ENCODE data around the gene GAD1.

GAD1 gene

DNA sequence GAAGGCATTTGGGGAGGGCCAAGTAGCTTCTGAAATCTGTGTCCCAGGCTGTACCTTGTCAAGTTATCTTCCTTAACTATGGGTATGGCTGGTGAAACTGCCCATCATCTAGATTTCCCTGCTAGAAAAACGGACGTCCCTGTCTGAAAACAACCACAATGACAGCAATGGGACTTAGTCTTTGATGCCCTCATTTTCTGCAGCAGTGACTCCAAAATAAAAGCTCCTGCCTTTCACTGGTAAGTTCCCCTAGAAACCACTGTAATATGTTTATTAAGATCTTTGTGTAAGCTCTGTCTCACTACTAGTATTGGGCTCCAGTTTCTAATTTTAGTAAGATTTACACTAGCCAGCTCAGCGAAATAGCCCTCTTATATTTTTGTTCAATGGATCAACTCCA is 65.2 kb downstream of the GAD1 start:
- Histone ChIP-seq H3K4me3 (ENCODE audit: insufficient read length, low read depth) (no peak overlapping the region), H3K36me3 (ENCODE audit: insufficient read depth, insufficient read length, low read length) (no peaks in the 10 kb centered on the region), H3K4me1 (ENCODE audit: insufficient read depth, insufficient read length) (no peaks in the 10 kb centered on the region), H3K9me3 (ENCODE audit: insufficient read depth, low read length) (no peaks in the 10 kb centered on the region), H3K9ac (ENCODE audit: insufficient read length, low read depth) (no peak overlapping the region), H3K27me3 (ENCODE audit: insufficient read depth, insufficient read length) (no peaks in the 10 kb centered on the region)
- TF ChIP-seq ZNF274 (IDR thresholded peaks at IDR 0.05; ENCODE audit: low read depth, low read length) (no peak), SUZ12 (IDR thresholded peaks at IDR 0.05; ENCODE audit: extremely low read depth, insufficient read depth, insufficient read length) (no peak), YY1 (IDR thresholded peaks at IDR 0.05; ENCODE audit: insufficient read depth, insufficient read length) (no peak)
- no peak for DNase-seq (ENCODE audit: low read depth, low spot score)

DNA sequence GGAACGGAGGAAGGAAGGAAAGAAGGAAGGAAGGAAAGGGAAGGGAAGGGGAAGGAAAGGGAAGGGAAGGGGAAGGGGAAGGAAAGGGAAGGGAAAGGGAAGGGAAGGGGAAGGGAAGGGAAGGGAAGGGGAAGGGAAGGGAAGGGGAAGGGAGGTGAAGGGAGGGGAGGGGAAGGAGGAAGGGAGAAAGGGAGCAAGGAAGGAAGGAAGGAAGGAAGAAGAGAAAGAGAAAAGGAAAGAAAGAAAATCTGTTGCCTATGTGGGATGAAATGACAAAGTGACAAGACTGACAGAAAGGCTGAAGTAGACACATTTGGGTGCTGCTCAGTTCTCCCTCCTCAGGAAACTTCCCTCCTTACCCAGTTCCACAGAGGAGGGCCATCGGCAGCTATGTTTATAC is 66.1 kb downstream of the GAD1 start:
- no peak for DNase-seq (ENCODE audit: low read depth, low spot score)
- H3K4me3 ChIP-seq (ENCODE audit: insufficient read length, low read depth) = no peak overlapping the region
- no peak overlapping the region for H3K9ac ChIP-seq (ENCODE audit: insufficient read length, low read depth)
- H3K4me1 ChIP-seq (ENCODE audit: insufficient read depth, insufficient read length) = no peaks in the 10 kb centered on the region
- TF ChIP-seq YY1 (IDR thresholded peaks at IDR 0.05; ENCODE audit: insufficient read depth, insufficient read length) (no peak), SUZ12 (IDR thresholded peaks at IDR 0.05; ENCODE audit: extremely low read depth, insufficient read depth, insufficient read length) (no peak), ZNF274 (IDR thresholded peaks at IDR 0.05; ENCODE audit: low read depth, low read length) (no peak)
- no peaks in the 10 kb centered on the region for H3K9me3 ChIP-seq (ENCODE audit: insufficient read depth, low read length)
- H3K36me3 ChIP-seq (ENCODE audit: insufficient read depth, insufficient read length, low read length) = no peaks in the 10 kb centered on the region
- H3K27me3 ChIP-seq (ENCODE audit: insufficient read depth, insufficient read length) = no peaks in the 10 kb centered on the region

DNA sequence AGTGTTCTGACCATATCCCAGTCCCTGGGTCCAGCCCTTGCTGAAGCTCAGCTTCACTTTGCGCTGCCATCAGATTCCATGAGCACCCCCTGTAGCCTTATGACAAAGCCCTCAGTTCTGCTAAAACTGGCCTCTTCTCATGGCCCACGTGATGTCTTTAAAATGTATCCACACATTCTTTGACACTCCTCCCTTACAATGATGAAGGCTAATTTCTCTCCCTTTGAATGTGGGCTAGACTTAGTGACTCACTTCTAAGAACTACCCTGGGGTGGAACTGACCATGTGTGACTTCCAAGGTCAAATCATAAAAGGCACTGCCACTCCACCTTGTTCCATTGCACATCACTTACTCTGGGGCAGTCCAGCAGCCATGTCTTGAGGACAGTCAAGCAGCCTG is 67.0 kb downstream of the GAD1 start:
- no peaks in the 10 kb centered on the region for H3K9me3 ChIP-seq (ENCODE audit: insufficient read depth, low read length)
- H3K4me1 ChIP-seq (ENCODE audit: insufficient read depth, insufficient read length) = no peaks in the 10 kb centered on the region
- no peak overlapping the region for H3K9ac ChIP-seq (ENCODE audit: insufficient read length, low read depth)
- TF ChIP-seq ZNF274 (IDR thresholded peaks at IDR 0.05; ENCODE audit: low read depth, low read length) (no peak), YY1 (IDR thresholded peaks at IDR 0.05; ENCODE audit: insufficient read depth, insufficient read length) (no peak), SUZ12 (IDR thresholded peaks at IDR 0.05; ENCODE audit: extremely low read depth, insufficient read depth, insufficient read length) (no peak)
- no peak overlapping the region for H3K4me3 ChIP-seq (ENCODE audit: insufficient read length, low read depth)
- no peaks in the 10 kb centered on the region for H3K27me3 ChIP-seq (ENCODE audit: insufficient read depth, insufficient read length)
- no peak for DNase-seq (ENCODE audit: low read depth, low spot score)
- no peaks in the 10 kb centered on the region for H3K36me3 ChIP-seq (ENCODE audit: insufficient read depth, insufficient read length, low read length)

DNA sequence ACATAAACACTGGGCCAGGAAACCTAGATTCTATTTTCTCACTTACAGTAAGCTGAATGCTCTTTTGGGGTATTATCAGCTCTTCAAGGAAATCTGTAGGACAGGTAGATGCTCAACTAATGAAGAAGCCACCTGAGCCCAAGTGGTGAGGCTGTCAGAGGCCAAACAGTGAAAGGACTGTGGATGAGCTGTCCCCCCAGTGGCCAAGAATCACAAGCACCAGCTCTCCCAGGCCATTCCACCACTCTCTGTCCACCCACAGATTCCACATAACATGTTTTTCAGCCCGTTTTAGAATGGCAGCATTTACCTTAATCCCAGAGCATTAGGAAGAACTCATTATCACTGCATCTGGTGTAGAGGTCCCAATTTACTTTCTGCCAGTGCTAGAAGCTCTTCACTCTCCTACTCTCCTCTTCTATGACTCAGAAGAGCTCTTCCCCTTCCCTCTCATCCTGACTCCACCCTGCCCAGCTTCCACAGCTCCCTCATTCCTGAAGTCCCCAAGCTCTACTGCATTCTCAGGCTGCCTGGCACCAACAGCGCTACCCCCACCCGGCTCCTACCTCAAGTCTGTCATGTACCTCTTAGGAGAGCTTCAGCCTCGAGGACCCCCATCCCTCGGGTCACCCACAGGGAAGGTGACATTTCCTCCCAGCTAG is 68.6 kb downstream of the GAD1 start:
- no peak for DNase-seq (ENCODE audit: low read depth, low spot score)

DNA sequence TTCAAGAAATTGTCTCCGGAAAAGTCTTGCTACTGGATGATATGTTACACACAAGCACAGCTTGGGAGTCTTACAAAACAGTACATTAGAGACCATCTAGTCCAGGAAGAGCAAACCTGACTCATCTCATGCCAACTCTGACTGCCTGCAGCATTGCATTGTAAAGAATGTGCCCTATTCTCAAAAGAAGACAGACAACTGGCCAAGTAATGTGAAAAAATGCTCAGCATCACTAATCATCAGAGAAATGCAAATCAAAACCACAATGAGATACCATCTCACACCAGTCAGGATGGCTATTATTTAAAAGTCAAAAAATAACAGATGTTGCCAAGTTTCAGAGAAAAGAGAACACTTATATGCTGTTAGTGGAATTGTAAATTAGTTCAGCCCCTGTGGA is 69.7 kb downstream of the GAD1 start:
- H3K9me3 ChIP-seq (ENCODE audit: insufficient read depth, low read length) = no peaks in the 10 kb centered on the region
- H3K4me1 ChIP-seq (ENCODE audit: insufficient read depth, insufficient read length) = no peaks in the 10 kb centered on the region
- no peak for DNase-seq (ENCODE audit: low read depth, low spot score)
- TF ChIP-seq YY1 (IDR thresholded peaks at IDR 0.05; ENCODE audit: insufficient read depth, insufficient read length) (no peak), SUZ12 (IDR thresholded peaks at IDR 0.05; ENCODE audit: extremely low read depth, insufficient read depth, insufficient read length) (no peak), ZNF274 (IDR thresholded peaks at IDR 0.05; ENCODE audit: low read depth, low read length) (no peak)
- H3K36me3 ChIP-seq (ENCODE audit: insufficient read depth, insufficient read length, low read length) = no peaks in the 10 kb centered on the region
- H3K4me3 ChIP-seq (ENCODE audit: insufficient read length, low read depth) = no peak overlapping the region
- H3K27me3 ChIP-seq (ENCODE audit: insufficient read depth, insufficient read length) = no peaks in the 10 kb centered on the region
- no peak overlapping the region for H3K9ac ChIP-seq (ENCODE audit: insufficient read length, low read depth)

More for the DNA sequence above, 68.6 kb downstream of the GAD1 start:
- Histone ChIP-seq H3K9ac (ENCODE audit: insufficient read length, low read depth) (no peak overlapping the region), H3K9me3 (ENCODE audit: insufficient read depth, low read length) (no peaks in the 10 kb centered on the region), H3K4me3 (ENCODE audit: insufficient read length, low read depth) (no peak overlapping the region), H3K36me3 (ENCODE audit: insufficient read depth, insufficient read length, low read length) (no peaks in the 10 kb centered on the region), H3K27me3 (ENCODE audit: insufficient read depth, insufficient read length) (no peaks in the 10 kb centered on the region), H3K4me1 (ENCODE audit: insufficient read depth, insufficient read length) (no peaks in the 10 kb centered on the region)
- TF ChIP-seq YY1 (IDR thresholded peaks at IDR 0.05; ENCODE audit: insufficient read depth, insufficient read length) = no peak
- TF ChIP-seq ZNF274 (IDR thresholded peaks at IDR 0.05; ENCODE audit: low read depth, low read length) = no peak
- no peak for TF ChIP-seq SUZ12 (IDR thresholded peaks at IDR 0.05; ENCODE audit: extremely low read depth, insufficient read depth, insufficient read length)

DNA sequence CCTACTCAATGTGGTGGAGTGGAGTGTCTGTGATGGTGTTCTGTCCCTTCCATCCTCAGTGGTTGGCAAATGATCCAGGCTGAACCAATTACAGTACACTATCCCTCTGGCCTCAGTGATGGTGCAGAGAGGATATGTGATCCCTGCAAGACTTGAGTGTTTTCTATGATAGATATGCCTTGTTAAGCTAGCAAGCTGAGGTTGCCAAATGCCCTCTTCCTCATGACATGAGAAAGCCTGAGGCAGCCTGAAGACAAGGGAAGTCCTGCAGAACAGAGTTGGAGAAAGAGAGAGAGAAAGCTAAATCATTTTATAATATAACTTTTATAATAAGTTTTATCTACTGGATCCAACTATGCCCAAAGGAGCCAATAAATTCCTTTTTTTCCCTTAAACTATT is 70.8 kb downstream of the GAD1 start:
- H3K9me3 ChIP-seq (ENCODE audit: insufficient read depth, low read length) = no peaks in the 10 kb centered on the region
- no peaks in the 10 kb centered on the region for H3K36me3 ChIP-seq (ENCODE audit: insufficient read depth, insufficient read length, low read length)
- no peak for DNase-seq (ENCODE audit: low read depth, low spot score)
- no peak overlapping the region for H3K9ac ChIP-seq (ENCODE audit: insufficient read length, low read depth)
- no peaks in the 10 kb centered on the region for H3K4me1 ChIP-seq (ENCODE audit: insufficient read depth, insufficient read length)
- H3K4me3 ChIP-seq (ENCODE audit: insufficient read length, low read depth) = no peak overlapping the region
- no peaks in the 10 kb centered on the region for H3K27me3 ChIP-seq (ENCODE audit: insufficient read depth, insufficient read length)
- TF ChIP-seq YY1 (IDR thresholded peaks at IDR 0.05; ENCODE audit: insufficient read depth, insufficient read length) (no peak), ZNF274 (IDR thresholded peaks at IDR 0.05; ENCODE audit: low read depth, low read length) (no peak), SUZ12 (IDR thresholded peaks at IDR 0.05; ENCODE audit: extremely low read depth, insufficient read depth, insufficient read length) (no peak)

DNA sequence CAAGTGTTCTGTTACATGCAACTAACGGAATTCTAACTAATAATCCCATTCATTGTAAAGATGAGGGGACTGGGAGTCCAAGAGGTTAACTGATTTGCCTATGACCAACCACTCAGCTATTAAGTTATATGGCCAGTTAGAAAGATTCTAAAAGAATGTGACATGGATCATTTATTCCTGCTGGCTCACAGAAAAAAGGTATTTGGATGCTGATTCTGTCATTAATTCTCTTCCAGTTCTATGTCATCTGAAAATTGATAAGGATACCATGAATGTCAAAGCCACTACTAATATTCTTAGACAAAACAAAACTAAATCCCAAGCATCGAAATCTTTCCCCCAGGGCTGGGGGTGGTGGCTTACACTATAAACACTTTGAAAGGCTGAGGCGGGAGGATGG is 71.2 kb downstream of the GAD1 start:
- no peaks in the 10 kb centered on the region for H3K9me3 ChIP-seq (ENCODE audit: insufficient read depth, low read length)
- H3K4me1 ChIP-seq (ENCODE audit: insufficient read depth, insufficient read length) = no peaks in the 10 kb centered on the region
- no peak overlapping the region for H3K4me3 ChIP-seq (ENCODE audit: insufficient read length, low read depth)
- TF ChIP-seq ZNF274 (IDR thresholded peaks at IDR 0.05; ENCODE audit: low read depth, low read length) = no peak
- TF ChIP-seq SUZ12 (IDR thresholded peaks at IDR 0.05; ENCODE audit: extremely low read depth, insufficient read depth, insufficient read length) = no peak
- TF ChIP-seq YY1 (IDR thresholded peaks at IDR 0.05; ENCODE audit: insufficient read depth, insufficient read length) = no peak
- H3K27me3 ChIP-seq (ENCODE audit: insufficient read depth, insufficient read length) = no peaks in the 10 kb centered on the region
- DNase-seq (ENCODE audit: low read depth, low spot score) = no peak
- H3K36me3 ChIP-seq (ENCODE audit: insufficient read depth, insufficient read length, low read length) = no peaks in the 10 kb centered on the region
- no peak overlapping the region for H3K9ac ChIP-seq (ENCODE audit: insufficient read length, low read depth)

All from NT2/D1 (cell line).